ENCODE measurements around the gene SHC4. TPM values are rescaled to one million over a fixed set of nuclear protein-coding genes. Genes with fewer than 3 reads are reported as not detected.

SHC4 gene
- total RNA-seq, 1 experiment from 2014 or later: 0.26 TPM

GRCh38 chr15:48992545-48992944 is 28.8 kb upstream of the SHC4 start:
- no peaks in the 10 kb centered on the region for H3K9me3 Mint-ChIP-seq (ENCODE audit: unreplicated experiment)
- no peaks in the 10 kb centered on the region for H3K27me3 Mint-ChIP-seq (ENCODE audit: insufficient read depth, unreplicated experiment)
- no peaks in the 10 kb centered on the region for H3K4me1 Mint-ChIP-seq (ENCODE audit: insufficient read depth, unreplicated experiment)
- H3K4me3 Mint-ChIP-seq (ENCODE audit: unreplicated experiment): no peak overlapping the region
- no peak for TF ChIP-seq CTCF (IDR thresholded peaks at IDR 0.05; ENCODE audit: unreplicated experiment)
- peaks cover 58% of the 10 kb centered on the region for H3K36me3 Mint-ChIP-seq (ENCODE audit: insufficient read depth, unreplicated experiment)
- no peak overlapping the region for H3K27ac Mint-ChIP-seq (ENCODE audit: low read depth, unreplicated experiment)
- no TSS peak for BruUV-seq (replicated peaks)
- POLR2A ChIA-PET: no interaction called here
- intact Hi-C loops (cut with micrococcal nuclease): no loop called here
- no peak for DNase-seq (ENCODE audit: unreplicated experiment)
- CTCF ChIA-PET: interaction anchor here (1.2 to 1.6 kb wide), 2 partner anchors 17 to 115 kb away, joined by 4 to 8 read pairs; partner anchors contain the start of gene EID1

- ChIA-PET POLR2A (interaction anchor here (0.9 kb wide), 1 partner anchor 130 kb away, joined by 3 read pairs; no protein-coding TSS in a partner anchor), CTCF (interaction anchor here (1.2 to 1.6 kb wide), 2 partner anchors 16 to 114 kb away, joined by 4 to 8 read pairs; partner anchors contain the start of gene EID1)
- no peak for DNase-seq (ENCODE audit: unreplicated experiment)
- intact Hi-C loops (cut with micrococcal nuclease): no loop called here
- H3K36me3 Mint-ChIP-seq (ENCODE audit: insufficient read depth, unreplicated experiment): peaks cover 53% of the 10 kb centered on the region
- no peaks in the 10 kb centered on the region for H3K4me1 Mint-ChIP-seq (ENCODE audit: insufficient read depth, unreplicated experiment)
- H3K27ac Mint-ChIP-seq (ENCODE audit: low read depth, unreplicated experiment): no peak overlapping the region
- no peak for TF ChIP-seq CTCF (IDR thresholded peaks at IDR 0.05; ENCODE audit: unreplicated experiment)
- no peaks in the 10 kb centered on the region for H3K9me3 Mint-ChIP-seq (ENCODE audit: unreplicated experiment)
- no peak overlapping the region for H3K4me3 Mint-ChIP-seq (ENCODE audit: unreplicated experiment)
- BruUV-seq (replicated peaks): no TSS peak
- no peaks in the 10 kb centered on the region for H3K27me3 Mint-ChIP-seq (ENCODE audit: insufficient read depth, unreplicated experiment)
Measured at GRCh38 chr15:48992096-48992495, 28.4 kb upstream of the SHC4 start.

GRCh38 chr15:48989170-48989569 is 25.5 kb upstream of the SHC4 start:
- BruUV-seq (replicated peaks): no TSS peak
- no peak overlapping the region for H3K27ac Mint-ChIP-seq (ENCODE audit: low read depth, unreplicated experiment)
- ChIA-PET POLR2A (no interaction called here), CTCF (interaction anchor here (3.5 kb wide), 1 partner anchor 13 kb away, joined by 23 read pairs; no protein-coding TSS in a partner anchor)
- H3K27me3 Mint-ChIP-seq (ENCODE audit: insufficient read depth, unreplicated experiment): no peaks in the 10 kb centered on the region
- TF ChIP-seq CTCF (IDR thresholded peaks at IDR 0.05; ENCODE audit: unreplicated experiment): no peak
- H3K9me3 Mint-ChIP-seq (ENCODE audit: unreplicated experiment): no peaks in the 10 kb centered on the region
- intact Hi-C loops (cut with micrococcal nuclease): no loop called here
- peaks cover 28% of the 10 kb centered on the region for H3K36me3 Mint-ChIP-seq (ENCODE audit: insufficient read depth, unreplicated experiment)
- no peak for DNase-seq (ENCODE audit: unreplicated experiment)
- H3K4me1 Mint-ChIP-seq (ENCODE audit: insufficient read depth, unreplicated experiment): no peaks in the 10 kb centered on the region
- no peak overlapping the region for H3K4me3 Mint-ChIP-seq (ENCODE audit: unreplicated experiment)

- Mint-ChIP-seq H3K9me3 (ENCODE audit: unreplicated experiment) (no peaks in the 10 kb centered on the region), H3K4me3 (ENCODE audit: unreplicated experiment) (no peak overlapping the region), H3K27ac (ENCODE audit: low read depth, unreplicated experiment) (no peak overlapping the region), H3K36me3 (ENCODE audit: insufficient read depth, unreplicated experiment) (peaks cover 16% of the 10 kb centered on the region), H3K4me1 (ENCODE audit: insufficient read depth, unreplicated experiment) (no peaks in the 10 kb centered on the region), H3K27me3 (ENCODE audit: insufficient read depth, unreplicated experiment) (no peaks in the 10 kb centered on the region)
- intact Hi-C loops (cut with micrococcal nuclease): no loop called here
- BruUV-seq (replicated peaks): no TSS peak
- POLR2A ChIA-PET: no interaction called here
- CTCF ChIA-PET: interaction anchor here (1.2 to 3.5 kb wide), 2 partner anchors 11 to 126 kb away, joined by 3 to 23 read pairs; no protein-coding TSS in a partner anchor
- no peak for DNase-seq (ENCODE audit: unreplicated experiment)
- no peak for TF ChIP-seq CTCF (IDR thresholded peaks at IDR 0.05; ENCODE audit: unreplicated experiment)
Measured at GRCh38 chr15:48987142-48987541, 23.4 kb upstream of the SHC4 start.
